Neutrophil (primary cell): ENCODE data around the gene HAGH.

Experiments used
- H3K27ac ChIP-seq: fragments of 200-600 bp; sonication (generic); 2 replicates; pipeline ENCODE4 v1.5.1; 2016; ENCODE audit warnings: mild to moderate bottlenecking, moderate library complexity
- H3K27me3 ChIP-seq: fragments of 200-600 bp; sonication (generic); 2 replicates; pipeline ENCODE4 v1.6.0; 2016; ENCODE audit warnings: mild to moderate bottlenecking
- H3K36me3 ChIP-seq: fragments of 200-600 bp; sonication (generic); 2 replicates; pipeline ENCODE4 v1.5.1; 2017
- H3K4me1 ChIP-seq, 2 experiments: fragments of 200-600 bp in 1 of 2; sonication (generic) in 1 of 2; 1 replicate in 1 of 2; 2 replicates in 1 of 2; pipeline versions ENCODE4 v1.5.1 to v1.6.1; 2013 to 2016; ENCODE audit warnings: low read depth in 1 of 2, low read length in 1 of 2, mild to moderate bottlenecking in 1 of 2, moderate library complexity in 1 of 2; ENCODE audit not compliant: control insufficient read depth in 1 of 2, insufficient read depth in 1 of 2
- H3K4me3 ChIP-seq, 2 experiments: fragments of 200-600 bp in 1 of 2; sonication (generic) in 1 of 2; 1 replicate in 1 of 2; 2 replicates in 1 of 2; pipeline ENCODE4 v1.5.1; 2013 to 2016; ENCODE audit warnings: low read depth in 1 of 2, low read length in 1 of 2, mild to moderate bottlenecking in 1 of 2, moderate library complexity in 1 of 2
- H3K9me3 ChIP-seq: fragments of 200-600 bp; sonication (generic); 2 replicates; pipeline ENCODE4 v1.5.1; 2016
- CTCF ChIP-seq: fragments of 200-600 bp; sonication (generic); IDR thresholded peaks from 2 replicates; pipeline ENCODE4 v1.5.1; 2016; ENCODE audit warnings: antibody characterized with exemption

The HAGH gene

GRCh38 chr16:1786242-1787055 is 40.2 kb downstream of the HAGH start:
- Histone ChIP-seq H3K36me3 (peaks cover 46% of the 10 kb centered on the region), H3K27me3 (no peaks in the 10 kb centered on the region), H3K4me1 (peaks cover 13 to 17% of the 10 kb centered on the region in 2 experiments), H3K9me3 (no peaks in the 10 kb centered on the region), H3K27ac (no peak overlapping the region), H3K4me3 (no peak overlapping the region)
- TF ChIP-seq CTCF, result no peak

GRCh38 chr16:1785846-1786170 is 40.8 kb downstream of the HAGH start:
- no peaks in the 10 kb centered on the region for H3K27me3 ChIP-seq
- peaks cover 46% of the 10 kb centered on the region for H3K36me3 ChIP-seq
- H3K9me3 ChIP-seq, result no peaks in the 10 kb centered on the region
- peaks cover 20 to 23% of the 10 kb centered on the region in 2 experiments for H3K4me1 ChIP-seq
- H3K4me3 ChIP-seq, result no peak overlapping the region
- no peak for TF ChIP-seq CTCF
- no peak overlapping the region for H3K27ac ChIP-seq

GRCh38 chr16:1784977-1785845 is 41.4 kb downstream of the HAGH start:
- Histone ChIP-seq H3K9me3 (no peaks in the 10 kb centered on the region), H3K36me3 (peaks cover 46% of the 10 kb centered on the region), H3K4me1 (peaks cover 23 to 26% of the 10 kb centered on the region in 2 experiments), H3K4me3 (no peak overlapping the region), H3K27ac (no peak overlapping the region), H3K27me3 (no peaks in the 10 kb centered on the region)
- no peak for TF ChIP-seq CTCF

- no peaks in the 10 kb centered on the region for H3K9me3 ChIP-seq
- peak within 1 kb of the TSS; percentile 94 for H3K27ac ChIP-seq
- peaks cover 47% of the 10 kb centered on the region for H3K36me3 ChIP-seq
- TF ChIP-seq CTCF, result peak; percentile 48
- H3K4me1 ChIP-seq, result peaks cover 23 to 26% of the 10 kb centered on the region in 2 experiments
- no peaks in the 10 kb centered on the region for H3K27me3 ChIP-seq
- H3K4me3 ChIP-seq, result peak within 1 kb of the TSS; percentile 75 to 77
These were observed 44.0 kb downstream of the HAGH start, which contains the start of the genes NUBP2 and SPSB3 for GRCh38 chr16:1782408-1783264. NUBP2 (plus strand) TSS chr16:1782960; CDS start chr16:1783021, 61 bp downstream. SPSB3 (minus strand) TSS chr16:1782571; CDS start chr16:1781483, 1,088 bp downstream.
